Right lobe of liver (tissue), 6 donors: ENCODE results near the gene VDR. TPM values are rescaled to one million over a fixed set of nuclear protein-coding genes. Genes with fewer than 3 reads are reported as not detected.

Experiments used
- ATAC-seq, 4 donors: fragments of 200-7000 bp; cut with Tn5 transposase; one replicate each; pipeline ENCODE4 v1.9.1; 2020; ENCODE audit warnings: mild to moderate bottlenecking in 4 of 4, moderate library complexity in 4 of 4
- DNase-seq, 3 donors: peaks; one replicate each; pipeline ENCODE4 v3.0.0-alpha.2; 2020
- H3K27ac ChIP-seq, 3 donors: fragments of 200-600 bp; one replicate each; pipeline ENCODE4 v1.8.0; 2022
- H3K27me3 ChIP-seq, 2 donors: fragments of 200-600 bp; one replicate each; pipeline ENCODE4 v1.8.0; 2022
- H3K36me3 ChIP-seq, 4 donors: fragments of 200-600 bp; sonication (generic) in 1 of 4; one replicate each; pipeline versions ENCODE4 v1.5.1 to v1.8.0; 2017 to 2022; ENCODE audit warnings: control low read depth in 1 of 4
- H3K4me1 ChIP-seq, 4 donors: fragments of 200-600 bp; sonication (generic) in 1 of 4; one replicate each; pipeline versions ENCODE4 v1.5.1 to v1.8.0; 2017 to 2022; ENCODE audit warnings: control low read depth in 1 of 4
- H3K4me3 ChIP-seq, 3 donors: fragments of 200-600 bp; one replicate each; pipeline ENCODE4 v1.8.0; 2022
- H3K9me3 ChIP-seq, 4 donors: fragments of 200-600 bp; sonication (generic) in 1 of 4; one replicate each; pipeline versions ENCODE4 v1.5.1 to v1.8.0; 2017 to 2022; ENCODE audit warnings: control low read depth in 1 of 4
- CTCF ChIP-seq, 4 donors: fragments of 200-600 bp in 3 of 4; fragments of 450-650 bp in 1 of 4; IDR thresholded peaks; one replicate each; pipeline versions ENCODE4 v1.5.1 to v1.8.0; 2016 to 2022; ENCODE audit warnings: antibody characterized with exemption in 4 of 4, mild to moderate bottlenecking in 2 of 4
- POLR2A ChIP-seq: fragments of 450-650 bp; IDR thresholded peaks from one replicate; pipeline ENCODE4 v1.6.1; 2017; ENCODE audit warnings: antibody characterized with exemption, mild to moderate bottlenecking
- WGBS: methylation state at CpG from one replicate; pipeline ENCODE4 v1.1.6; 2018; ENCODE audit warnings: low coverage, low lambda C conversion rate; ENCODE audit not compliant: insufficient coverage; ENCODE audit errors: missing lambda C conversion rate; 5-methylcytosine and 5-hydroxymethylcytosine counted together
- intact Hi-C, 2 donors: fragments of 100-400 bp; cut with DNase I; formaldehyde crosslinking; loops; one replicate each; pipeline versions ENCODE4 v1.11.2 to v1.14.1; 2022
- total RNA-seq, 6 experiments: library from RNA; depleted of rRNA in 2 of 6; stranded (reverse); fragments of >200 nt in 2 of 6; fragmentation: NEBNext Ultra II Directional in 3 of 6; extraction: Animal tissue kit (Norgen Biotek cat#: 25700) in 3 of 6; gene quantifications; one replicate each; pipeline versions ENCODE4 v1.1.0 to v1.2.4, GENCODE V29; 2016 to 2023
- donor health status: DM: no; HTN: yes; CAD: no.
- donor health status: DM: no; HTN: no; CAD: no.
- donor health status: DM: no; HTN: no; CAD: no.
- donor health status: DM: no; HTN: yes; CAD: no.
- donor health status: DM: no; HTN: yes; CAD: no.

VDR gene
- total RNA-seq, 6 experiments from 2014 or later = 0.18 to 1.2 (median 0.39) TPM

- WGBS = 89% methylated on average over 6 of the region's 6 CpGs
- Histone ChIP-seq H3K27ac (no peak overlapping the region), H3K27me3 (no peaks in the 10 kb centered on the region), H3K36me3 (no peaks in the 10 kb centered on the region), H3K9me3 (no peaks in the 10 kb centered on the region), H3K4me3 (no peak overlapping the region), H3K4me1 (peaks cover 0 to 4% (median 2%) of the 10 kb centered on the region in 4 donors)
- ATAC-seq = peak; percentile 39 to 59 (median 54)
- intact Hi-C loops = no loop called here
- TF ChIP-seq CTCF (IDR thresholded peaks at IDR 0.05) = no peak
- TF ChIP-seq POLR2A = no peak
- DNase-seq = no peak
Observed at GRCh38 chr12:47863985-47864384, 40.8 kb downstream of the VDR start.

GRCh38 chr12:47863467-47863866, 41.3 kb downstream of the VDR start:
- no peak for DNase-seq
- Histone ChIP-seq H3K4me1 (peaks cover 0 to 10% (median 4%) of the 10 kb centered on the region in 4 donors), H3K36me3 (no peaks in the 10 kb centered on the region), H3K27ac (no peak overlapping the region), H3K27me3 (no peaks in the 10 kb centered on the region), H3K9me3 (no peaks in the 10 kb centered on the region), H3K4me3 (no peak overlapping the region)
- 22% methylated on average over 1 of the region's 7 CpGs for WGBS
- ATAC-seq = no peak
- intact Hi-C loops = no loop called here
- no peak for TF ChIP-seq CTCF (IDR thresholded peaks at IDR 0.05)
- TF ChIP-seq POLR2A = no peak

GRCh38 chr12:47862881-47863280, 41.9 kb downstream of the VDR start:
- no peak for ATAC-seq
- no peak overlapping the region for H3K27ac ChIP-seq

GRCh38 chr12:47862167-47862750, 42.5 kb downstream of the VDR start:
- H3K4me3 ChIP-seq = no peak overlapping the region
- intact Hi-C loops = no loop called here
- H3K9me3 ChIP-seq = no peaks in the 10 kb centered on the region
- no peaks in the 10 kb centered on the region for H3K27me3 ChIP-seq
- no peak for ATAC-seq
- no peak for DNase-seq
- H3K27ac ChIP-seq = no peak overlapping the region
- TF ChIP-seq POLR2A (no peak), CTCF (IDR thresholded peaks at IDR 0.05) (no peak)
- whole genome bisulfite sequencing = 82% methylated on average over 5 of the region's 5 CpGs
- no peaks in the 10 kb centered on the region for H3K36me3 ChIP-seq
- H3K4me1 ChIP-seq = peaks cover 0 to 15% (median 7%) of the 10 kb centered on the region in 4 donors

More at GRCh38 chr12:47862881-47863280, 41.9 kb downstream of the VDR start:
- Histone ChIP-seq H3K27me3 (no peaks in the 10 kb centered on the region), H3K4me3 (no peak overlapping the region), H3K4me1 (peaks cover 0 to 14% (median 7%) of the 10 kb centered on the region in 4 donors), H3K36me3 (no peaks in the 10 kb centered on the region), H3K9me3 (no peaks in the 10 kb centered on the region)
- TF ChIP-seq CTCF (IDR thresholded peaks at IDR 0.05) = no peak
- no peak for TF ChIP-seq POLR2A
- WGBS = 83% methylated on average over 2 of the region's 7 CpGs
- no peak for DNase-seq
- intact Hi-C loops = no loop called here
